Measurements from ENCODE around the gene FAM3A. TPM values are rescaled to one million over a fixed set of nuclear protein-coding genes. Genes with fewer than 3 reads are reported as not detected.

The FAM3A gene
- total RNA-seq, 3 donors from 2014 or later: 38.8 to 42.6 (median 41.3) TPM

DNA sequence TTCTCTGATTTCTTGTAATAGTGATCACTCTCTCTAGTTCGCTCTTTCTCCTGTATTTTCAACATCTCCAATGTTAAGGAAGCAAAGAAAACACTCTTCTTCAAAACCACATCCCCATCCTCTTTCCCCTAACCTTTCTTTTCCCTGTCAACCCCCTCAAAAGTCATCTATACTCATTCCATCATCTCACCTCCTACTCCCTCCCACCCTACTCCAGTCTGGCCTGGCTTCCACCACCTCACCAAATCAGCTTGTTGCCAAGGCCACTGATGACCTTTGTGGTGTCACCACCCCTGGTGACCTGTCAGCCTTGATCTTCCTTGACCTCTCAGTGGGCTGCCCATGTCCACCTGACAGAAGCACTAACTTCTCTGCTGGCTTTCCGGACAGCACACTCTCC, 2.3 kb downstream of the FAM3A start:
- Histone ChIP-seq H3K4me3 (no peak overlapping the region), H3K4me1 (no peaks in the 10 kb centered on the region), H3K9me3 (peaks cover 0 to 11% of the 10 kb centered on the region in 2 donors), H3K27ac (no peak overlapping the region), H3K27me3 (peaks cover 0 to 16% of the 10 kb centered on the region in 2 donors), H3K36me3 (no peaks in the 10 kb centered on the region)
- intact Hi-C loops (cut with DNase I; ENCODE audit: low total_unique reads): loop anchor here (2.0 kb wide), 1 partner anchor 25 kb away; no protein-coding TSS in a partner anchor
- no peak for DNase-seq (ENCODE audit: low spot score in 2 of 2)
- TF ChIP-seq, protein P1, sequence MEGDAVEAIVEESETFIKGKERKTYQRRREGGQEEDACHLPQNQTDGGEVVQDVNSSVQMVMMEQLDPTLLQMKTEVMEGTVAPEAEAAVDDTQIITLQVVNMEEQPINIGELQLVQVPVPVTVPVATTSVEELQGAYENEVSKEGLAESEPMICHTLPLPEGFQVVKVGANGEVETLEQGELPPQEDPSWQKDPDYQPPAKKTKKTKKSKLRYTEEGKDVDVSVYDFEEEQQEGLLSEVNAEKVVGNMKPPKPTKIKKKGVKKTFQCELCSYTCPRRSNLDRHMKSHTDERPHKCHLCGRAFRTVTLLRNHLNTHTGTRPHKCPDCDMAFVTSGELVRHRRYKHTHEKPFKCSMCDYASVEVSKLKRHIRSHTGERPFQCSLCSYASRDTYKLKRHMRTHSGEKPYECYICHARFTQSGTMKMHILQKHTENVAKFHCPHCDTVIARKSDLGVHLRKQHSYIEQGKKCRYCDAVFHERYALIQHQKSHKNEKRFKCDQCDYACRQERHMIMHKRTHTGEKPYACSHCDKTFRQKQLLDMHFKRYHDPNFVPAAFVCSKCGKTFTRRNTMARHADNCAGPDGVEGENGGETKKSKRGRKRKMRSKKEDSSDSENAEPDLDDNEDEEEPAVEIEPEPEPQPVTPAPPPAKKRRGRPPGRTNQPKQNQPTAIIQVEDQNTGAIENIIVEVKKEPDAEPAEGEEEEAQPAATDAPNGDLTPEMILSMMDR (IDR thresholded peaks at IDR 0.05): no peak
- TF ChIP-seq POLR2AphosphoS5 (IDR thresholded peaks at IDR 0.05) (no peak), POLR2A (IDR thresholded peaks at IDR 0.05) (no peak)

DNA sequence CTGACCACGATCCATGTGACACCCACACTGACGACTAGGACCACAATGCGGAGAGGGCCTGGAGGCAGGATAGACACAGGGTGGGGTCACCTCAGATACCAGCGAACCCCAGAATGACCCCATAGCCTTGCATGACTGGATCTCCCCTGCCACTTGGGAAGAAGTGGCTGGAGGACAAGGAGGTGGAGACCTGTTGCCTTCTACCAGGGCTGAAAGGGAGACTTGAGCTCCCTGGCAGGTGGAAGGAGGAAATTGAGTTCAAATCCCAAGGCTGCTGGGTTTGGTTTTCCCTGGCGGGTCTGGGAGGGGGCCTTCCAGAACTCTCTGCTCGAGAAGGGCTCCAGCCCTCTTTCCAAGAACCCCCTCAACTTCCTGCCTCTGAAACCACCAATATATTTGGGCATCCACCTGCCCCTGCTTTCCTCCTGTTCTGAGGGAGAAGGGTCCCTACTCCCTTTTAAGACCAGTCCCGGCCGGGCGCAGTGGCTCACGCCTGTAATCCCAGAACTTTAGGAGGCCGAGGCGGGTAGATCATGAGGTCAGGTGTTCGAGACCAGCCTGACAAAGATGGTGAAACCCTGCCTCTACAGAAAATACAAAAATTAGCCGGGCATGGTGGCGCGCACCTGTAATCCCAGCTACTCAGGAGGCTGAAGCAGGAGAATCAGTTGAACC, 3.0 kb downstream of the FAM3A start:
- H3K9me3 ChIP-seq: peaks cover 0 to 11% of the 10 kb centered on the region in 2 donors
- peak overlapping the region in 1 of 2 donors; percentile 7 for H3K27ac ChIP-seq
- H3K4me3 ChIP-seq: no peak overlapping the region
- TF ChIP-seq, protein P1 (IDR thresholded peaks at IDR 0.05): no peak
- TF ChIP-seq POLR2AphosphoS5 (IDR thresholded peaks at IDR 0.05): no peak
- intact Hi-C loops (cut with DNase I; ENCODE audit: low total_unique reads): no loop called here
- no peaks in the 10 kb centered on the region for H3K4me1 ChIP-seq
- H3K36me3 ChIP-seq: no peaks in the 10 kb centered on the region
- peaks cover 0 to 21% of the 10 kb centered on the region in 2 donors for H3K27me3 ChIP-seq
- no peak for DNase-seq (ENCODE audit: low spot score in 2 of 2)

DNA sequence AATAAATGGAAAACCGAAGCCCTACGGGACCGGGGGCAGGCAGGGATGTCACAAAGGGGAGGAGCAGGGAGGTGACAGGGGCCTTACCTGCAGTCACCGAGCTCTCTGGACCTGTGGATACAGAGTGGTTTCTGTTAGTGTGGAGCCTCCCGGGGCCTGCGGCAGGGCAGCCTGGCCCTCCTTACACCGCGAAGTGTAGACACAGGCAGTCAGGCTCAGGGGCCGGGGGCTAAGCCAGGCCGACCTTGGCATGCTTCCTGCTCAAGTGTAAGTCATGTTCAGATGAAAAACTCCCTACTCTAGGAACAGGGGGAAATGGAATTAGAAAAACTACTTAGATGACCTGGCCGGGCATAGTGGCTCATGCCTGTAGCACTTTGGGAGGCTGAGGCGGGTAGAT, 4.3 kb downstream of the FAM3A start:
- H3K9me3 ChIP-seq: peaks cover 0 to 11% of the 10 kb centered on the region in 2 donors
- peaks cover 0 to 29% of the 10 kb centered on the region in 2 donors for H3K27me3 ChIP-seq
- TF ChIP-seq, protein P1 (IDR thresholded peaks at IDR 0.05): no peak
- TF ChIP-seq POLR2AphosphoS5 (IDR thresholded peaks at IDR 0.05): no peak
- TF ChIP-seq POLR2A (IDR thresholded peaks at IDR 0.05): no peak
- no peak overlapping the region for H3K4me3 ChIP-seq
- H3K36me3 ChIP-seq: no peaks in the 10 kb centered on the region
- no peaks in the 10 kb centered on the region for H3K4me1 ChIP-seq
- DNase-seq (ENCODE audit: low spot score in 2 of 2): no peak
- H3K27ac ChIP-seq: no peak overlapping the region
- intact Hi-C loops (cut with DNase I; ENCODE audit: low total_unique reads): no loop called here

DNA sequence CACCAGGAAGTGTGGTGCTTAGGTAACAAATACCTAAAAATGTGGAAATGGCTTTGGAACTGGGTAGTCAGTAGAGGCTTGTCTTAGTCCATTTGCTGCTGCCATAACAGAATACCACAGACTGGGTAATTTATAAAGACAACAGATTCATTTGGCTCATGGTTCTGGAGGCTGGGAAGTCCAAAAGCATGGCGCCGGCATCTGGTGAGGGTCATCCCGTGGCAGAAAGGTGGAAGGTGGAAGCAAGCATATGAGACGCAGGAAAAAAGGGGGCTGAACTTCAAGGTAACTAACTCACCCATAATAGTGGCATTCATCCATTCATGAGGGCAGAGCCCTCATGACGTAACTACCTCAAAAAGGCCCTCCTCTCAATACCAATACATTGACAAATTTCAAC, 6.6 kb downstream of the FAM3A start:
- no peak for DNase-seq (ENCODE audit: low spot score in 2 of 2)
- TF ChIP-seq POLR2AphosphoS5 (IDR thresholded peaks at IDR 0.05) (no peak), POLR2A (IDR thresholded peaks at IDR 0.05) (no peak)
- TF ChIP-seq, protein P1 (IDR thresholded peaks at IDR 0.05): no peak
- Histone ChIP-seq H3K27me3 (peaks cover 0 to 38% of the 10 kb centered on the region in 2 donors), H3K9me3 (peaks cover 0 to 11% of the 10 kb centered on the region in 2 donors), H3K27ac (no peak overlapping the region), H3K4me1 (no peaks in the 10 kb centered on the region), H3K4me3 (no peak overlapping the region), H3K36me3 (no peaks in the 10 kb centered on the region)
- intact Hi-C loops (cut with DNase I; ENCODE audit: low total_unique reads): no loop called here

DNA sequence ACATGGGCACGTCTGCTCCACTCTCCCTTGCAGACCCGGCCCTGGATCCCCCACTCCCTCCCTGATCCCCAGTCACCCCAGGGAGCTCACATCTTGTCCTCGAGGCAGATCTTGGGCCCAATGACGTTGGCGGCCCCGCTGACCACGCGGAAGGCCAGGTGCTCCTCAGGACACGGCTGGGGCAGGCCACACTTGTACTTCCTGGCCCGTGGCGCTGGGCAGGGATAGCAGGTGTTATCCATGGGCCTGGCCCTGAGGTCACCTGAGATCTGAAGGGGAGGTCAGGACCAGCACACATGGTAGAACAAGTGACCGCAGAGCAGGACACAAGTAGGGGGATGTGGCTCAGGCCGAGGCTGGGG, 7.7 kb downstream of the FAM3A start:
- no peaks in the 10 kb centered on the region for H3K36me3 ChIP-seq
- H3K4me1 ChIP-seq: no peaks in the 10 kb centered on the region
- TF ChIP-seq POLR2AphosphoS5 (IDR thresholded peaks at IDR 0.05): no peak
- TF ChIP-seq, protein P1 (IDR thresholded peaks at IDR 0.05): no peak
- TF ChIP-seq POLR2A (IDR thresholded peaks at IDR 0.05): no peak

More for the DNA sequence above, 7.7 kb downstream of the FAM3A start:
- Histone ChIP-seq H3K27me3 (peaks cover 0 to 38% of the 10 kb centered on the region in 2 donors), H3K9me3 (peaks cover 0 to 11% of the 10 kb centered on the region in 2 donors), H3K4me3 (no peak overlapping the region), H3K27ac (no peak overlapping the region)
- intact Hi-C loops (cut with DNase I; ENCODE audit: low total_unique reads): no loop called here
- no peak for DNase-seq (ENCODE audit: low spot score in 2 of 2)
